OCI-LY7 (cell line): ENCODE data around the gene ZNF526. TPM values are rescaled to one million over a fixed set of nuclear protein-coding genes. Genes with fewer than 3 reads are reported as not detected.

Source experiments
- BruUV-seq: library from RNA; stranded (reverse); fragments of 400-500 nt; replicated peaks from 2 replicates; lab custom pipeline; 2021; lab: Mats Ljungman, UMichigan
- CTCF ChIA-PET: fragments of 300-600 bp; sonication (Branson Sonifier 250); formaldehyde crosslinking; loops from one replicate; lab custom pipeline; 2022; ENCODE audit warnings: antibody characterized with exemption; ENCODE audit not compliant: unreplicated experiment; lab: Charles Lee
- POLR2A ChIA-PET: fragments of 300-600 bp; sonication (Branson Sonifier 250); formaldehyde crosslinking; loops from one replicate; lab custom pipeline; 2022; ENCODE audit warnings: antibody characterized with exemption; lab: Charles Lee
- DNase-seq: peaks from one replicate; pipeline ENCODE4 v3.0.0-alpha.2; 2015; ENCODE audit warnings: low spot score
- H2AFZ ChIP-seq: fragments of 200-600 bp; sonication (generic), shearing (Covaris generic); 2 replicates; pipeline ENCODE4 v1.6.1; 2014; ENCODE audit warnings: mild to moderate bottlenecking, antibody characterized with exemption, low read length, moderate library complexity
- H3K27ac ChIP-seq: fragments of 200-600 bp; sonication (generic); 2 replicates; pipeline ENCODE4 v1.5.1; 2014; ENCODE audit warnings: mixed run types, low read depth, mild to moderate bottlenecking, moderate library complexity, low read length, inconsistent platforms; ENCODE audit not compliant: poor library complexity, severe bottlenecking
- H3K36me3 ChIP-seq: fragments of 200-600 bp; sonication (generic); 2 replicates; pipeline ENCODE4 v1.6.1; 2014; ENCODE audit warnings: mild to moderate bottlenecking, antibody characterized with exemption, low read length, moderate library complexity, mixed read lengths; ENCODE audit not compliant: insufficient read depth
- H3K4me1 ChIP-seq: fragments of 200-600 bp; sonication (generic); 2 replicates; pipeline ENCODE4 v1.5.1; 2014; ENCODE audit warnings: mild to moderate bottlenecking, low read length; ENCODE audit not compliant: insufficient read depth, poor library complexity, severe bottlenecking
- H3K4me2 ChIP-seq: fragments of 200-600 bp; sonication (generic); 2 replicates; pipeline ENCODE4 v1.6.1; 2014; ENCODE audit warnings: mild to moderate bottlenecking, low read length
- H3K4me3 ChIP-seq: fragments of 200-600 bp; sonication (generic); 2 replicates; pipeline ENCODE4 v1.5.1; 2014; ENCODE audit warnings: mild to moderate bottlenecking, low read depth, low read length; ENCODE audit not compliant: poor library complexity, severe bottlenecking
- H3K79me2 ChIP-seq: fragments of 200-600 bp; sonication (generic); 2 replicates; pipeline ENCODE4 v1.6.1; 2016; ENCODE audit warnings: low read depth, mild to moderate bottlenecking, low read length, moderate library complexity, mixed read lengths; ENCODE audit not compliant: insufficient read depth
- H3K9me2 ChIP-seq: fragments of 200-600 bp; sonication (generic); 2 replicates; pipeline ENCODE4 v1.6.1; 2016; ENCODE audit warnings: mild to moderate bottlenecking, low read length, mixed read lengths; ENCODE audit not compliant: insufficient read depth
- H3K9me3 ChIP-seq: fragments of 200-600 bp; sonication (generic); 2 replicates; pipeline ENCODE4 v1.6.1; 2014; ENCODE audit warnings: mild to moderate bottlenecking, mixed run types, low read length, mixed read lengths
- H4K20me1 ChIP-seq: fragments of 200-600 bp; sonication (generic); 2 replicates; pipeline ENCODE4 v1.6.1; 2014; ENCODE audit warnings: mild to moderate bottlenecking, antibody characterized with exemption, low read length, moderate library complexity, mixed read lengths; ENCODE audit not compliant: insufficient read depth
- CTCF ChIP-seq: fragments of 200-600 bp; sonication (generic); conservative IDR thresholded peaks from 2 replicates; pipeline ENCODE4 v1.5.1; 2014; ENCODE audit warnings: mild to moderate bottlenecking, antibody characterized with exemption, low read length, moderate library complexity, mixed read lengths
- EZH2phosphoT487 ChIP-seq: fragments of 200-600 bp; sonication (generic); IDR thresholded peaks from 2 replicates; pipeline ENCODE4 v1.6.1; 2018; ENCODE audit warnings: low read depth, borderline replicate concordance, mild to moderate bottlenecking, mixed run types, antibody characterized with exemption, low read length, moderate library complexity, mixed read lengths
- intact Hi-C: fragments of 100-400 bp; cut with micrococcal nuclease; formaldehyde crosslinking; loops from one replicate; pipeline ENCODE4 v1.10.0; 2022; ENCODE audit not compliant: unreplicated experiment
- total RNA-seq, 2 experiments: library from RNA; depleted of rRNA in 1 of 2; stranded (reverse); fragments of >200 nt in 1 of 2; shearing (Covaris generic) in 1 of 2; gene quantifications; 2 replicates each; pipeline ENCODE4 v1.2.3, GENCODE V29; 2014 to 2022

ZNF526 gene
- total RNA-seq, 2 experiments from 2014 or later = 9.0 to 12.7 TPM

GRCh38 chr19:42203700-42204099, 16.4 kb upstream of the ZNF526 start:
- peaks cover 95% of the 10 kb centered on the region for H3K36me3 ChIP-seq
- H3K4me2 ChIP-seq = no peak overlapping the region
- peaks cover 4% of the 10 kb centered on the region; the same call in 1 of the 2 replicates for H4K20me1 ChIP-seq
- intact Hi-C loops = no loop called here
- H3K4me1 ChIP-seq = peaks cover 48% of the 10 kb centered on the region
- H3K9me2 ChIP-seq = no peaks in the 10 kb centered on the region
- H3K79me2 ChIP-seq = peaks cover 6% of the 10 kb centered on the region; the same call in 1 of the 2 replicates
- no peaks in the 10 kb centered on the region for H3K9me3 ChIP-seq
- H3K27ac ChIP-seq = no peak overlapping the region
- no TSS peak for BruUV-seq
- TF ChIP-seq EZH2phosphoT487 (no peak), CTCF (no peak)
- ChIA-PET POLR2A (no interaction called here), CTCF (no interaction called here)
- no peak overlapping the region for H3K4me3 ChIP-seq
- no peak overlapping the region for H2AFZ ChIP-seq
- no peak for DNase-seq

GRCh38 chr19:42204664-42205063, 15.4 kb upstream of the ZNF526 start:
- no peak overlapping the region for H3K4me2 ChIP-seq
- H3K27ac ChIP-seq = no peak overlapping the region
- no TSS peak for BruUV-seq
- H3K9me3 ChIP-seq = no peaks in the 10 kb centered on the region
- H3K4me3 ChIP-seq = no peak overlapping the region
- no peak for DNase-seq
- 0 out of 2 replicates have a peak, but pooled peaks cover under 1% of the 10 kb centered on the region for H4K20me1 ChIP-seq
- H3K4me1 ChIP-seq = peaks cover 38% of the 10 kb centered on the region
- H3K9me2 ChIP-seq = no peaks in the 10 kb centered on the region
- CTCF ChIA-PET = no interaction called here
- intact Hi-C loops = no loop called here
- H2AFZ ChIP-seq = no peak overlapping the region
- peaks cover 96% of the 10 kb centered on the region for H3K36me3 ChIP-seq
- 0 out of 2 replicates have a peak, but pooled peaks cover 6% of the 10 kb centered on the region for H3K79me2 ChIP-seq
- TF ChIP-seq CTCF (no peak), EZH2phosphoT487 (no peak)
- POLR2A ChIA-PET = no interaction called here

- DNase-seq = no peak
- Histone ChIP-seq H3K4me3 (no peak overlapping the region), H3K27ac (no peak overlapping the region), H3K9me2 (no peaks in the 10 kb centered on the region), H3K4me2 (no peak overlapping the region), H3K4me1 (peaks cover 14% of the 10 kb centered on the region), H4K20me1 (no peaks in the 10 kb centered on the region), H3K9me3 (no peaks in the 10 kb centered on the region), H3K79me2 (0 out of 2 replicates have a peak, but pooled peaks cover 3% of the 10 kb centered on the region), H2AFZ (no peak overlapping the region), H3K36me3 (peaks cover 92% of the 10 kb centered on the region)
- TF ChIP-seq CTCF (no peak), EZH2phosphoT487 (no peak)
- POLR2A ChIA-PET = no interaction called here
- CTCF ChIA-PET = no interaction called here
- intact Hi-C loops = no loop called here
- no TSS peak for BruUV-seq
Measured at GRCh38 chr19:42206871-42207755, 13.0 kb upstream of the ZNF526 start.
